Keratinocyte (primary cell): ENCODE data around the gene ZNF862. TPM values are rescaled to one million over a fixed set of nuclear protein-coding genes. Genes with fewer than 3 reads are reported as not detected.

Experiments
- DNase-seq: peaks from one replicate; pipeline ENCODE4 v3.0.0-alpha.2; 2011; ENCODE audit warnings: low read depth, missing footprints, low spot score
- FAIRE-seq: peaks from 2 replicates; lab custom pipeline; 2011; peaks lifted over from hg19 to GRCh38; lab: Jason Lieb, UNC
- H2AFZ ChIP-seq: 2 replicates; pipeline ENCODE4 v1.6.0; 2012; ENCODE audit warnings: low read length, control low read depth, inconsistent platforms; ENCODE audit not compliant: control insufficient read depth
- H3K27ac ChIP-seq: 2 replicates; pipeline ENCODE4 v1.5.1; 2011; ENCODE audit warnings: low read length; ENCODE audit not compliant: control insufficient read depth, insufficient read depth
- H3K27me3 ChIP-seq: 3 replicates; pipeline ENCODE4 v1.6.0; 2011; ENCODE audit warnings: low read length; ENCODE audit not compliant: control insufficient read depth, insufficient read depth; ENCODE audit errors: extremely low read depth
- H3K36me3 ChIP-seq, 2 experiments: 2 replicates in 1 of 2; 3 replicates in 1 of 2; pipeline ENCODE4 v1.5.1; 2011; ENCODE audit warnings: low read length in 2 of 2, mild to moderate bottlenecking in 1 of 2; ENCODE audit not compliant: control insufficient read depth in 2 of 2, insufficient read depth in 2 of 2; ENCODE audit errors: extremely low read depth in 1 of 2
- H3K4me1 ChIP-seq: 3 replicates; pipeline ENCODE4 v1.5.1; 2011; ENCODE audit warnings: low read length; ENCODE audit not compliant: control insufficient read depth, insufficient read depth; ENCODE audit errors: extremely low read depth
- H3K4me2 ChIP-seq: 3 replicates; pipeline ENCODE4 v1.6.0; 2011; ENCODE audit warnings: low read depth, low read length; ENCODE audit not compliant: control insufficient read depth, insufficient read depth; ENCODE audit errors: extremely low read depth
- H3K4me3 ChIP-seq, 3 experiments: fragments of 200-600 bp in 1 of 3; sonication (generic) in 1 of 3; 2 replicates in 2 of 3; 3 replicates in 1 of 3; pipeline ENCODE4 v1.5.1; 2011 to 2016; ENCODE audit warnings: low read length in 3 of 3, mild to moderate bottlenecking in 3 of 3, control low read depth in 2 of 3, inconsistent platforms in 1 of 3, low read depth in 1 of 3, mixed read lengths in 1 of 3, mixed run types in 1 of 3, moderate library complexity in 1 of 3; ENCODE audit not compliant: control insufficient read depth in 2 of 3, insufficient read depth in 2 of 3; ENCODE audit errors: extremely low read depth in 1 of 3
- H3K79me2 ChIP-seq: 2 replicates; pipeline ENCODE4 v1.6.0; 2012; ENCODE audit warnings: low read length; ENCODE audit not compliant: control insufficient read depth, insufficient read depth
- H3K9ac ChIP-seq: 3 replicates; pipeline ENCODE4 v1.6.0; 2011; ENCODE audit warnings: low read length; ENCODE audit not compliant: control insufficient read depth, insufficient read depth; ENCODE audit errors: extremely low read depth
- H3K9me1 ChIP-seq: 3 replicates; pipeline ENCODE4 v1.6.0; 2011; ENCODE audit warnings: low read length; ENCODE audit not compliant: control insufficient read depth, insufficient read depth; ENCODE audit errors: extremely low read depth
- H3K9me3 ChIP-seq: 2 replicates; pipeline ENCODE4 v1.5.1; 2012; ENCODE audit warnings: low read depth, low read length; ENCODE audit not compliant: control insufficient read depth
- H4K20me1 ChIP-seq: 3 replicates; pipeline ENCODE4 v1.6.0; 2011; ENCODE audit warnings: low read length; ENCODE audit not compliant: control insufficient read depth, insufficient read depth; ENCODE audit errors: extremely low read depth
- EZH2 ChIP-seq: IDR thresholded peaks from one replicate; pipeline ENCODE4 v1.6.1; 2012; ENCODE audit warnings: inconsistent platforms, mild to moderate bottlenecking, low read length, moderate library complexity
- dilution Hi-C: fragments of 300-500 bp; cut with MboI; formaldehyde crosslinking; loops from one replicate; pipeline ENCODE4 v1.7.0; 2020; ENCODE audit warnings: low sequenced_read_pairs; ENCODE audit not compliant: extremely low pct_ligation_motif_present
- polyA plus RNA-seq, 5 experiments: library from polyadenylated mRNA; depleted of rRNA in 3 of 5; stranded (reverse) in 3 of 5; stranded (forward) in 1 of 5; unstranded in 1 of 5; fragments of >200 nt; gene quantifications; 1 replicate in 1 of 5; 2 replicates in 3 of 5; 3 replicates in 1 of 5; pipeline versions ENCODE4 v1.2.1 to v1.2.3, GENCODE V29; 2011 to 2012; ENCODE audit warnings: missing spikeins in 2 of 5, low read depth in 1 of 5, low replicate concordance in 1 of 5
- TF ChIP-seq, protein P1 (sequence below), 3 experiments: IDR thresholded peaks in 1 of 3; conservative IDR thresholded peaks in 1 of 3; optimal IDR thresholded peaks in 1 of 3; 2 replicates in 2 of 3; 3 replicates in 1 of 3; pipeline versions ENCODE3 to v1.5.1; 2011; ENCODE audit warnings: low read length in 3 of 3, mild to moderate bottlenecking in 3 of 3, moderate library complexity in 2 of 3, control low read depth in 1 of 3, inconsistent platforms in 1 of 3; ENCODE audit not compliant: insufficient read depth in 2 of 3; ENCODE audit errors: extremely low read depth in 1 of 3

The ZNF862 gene
- polyA plus RNA-seq, 1 donor (not counting 4 experiments of a cell fraction or from before 2014, with no cell fraction given): 10.1 TPM

GRCh38 chr7:149873970-149874643 lies 35.9 kb downstream of the ZNF862 start:
- Histone ChIP-seq H3K36me3 (no peaks in the 10 kb centered on the region), H3K4me2 (peak overlapping the region; percentile 91), H3K27ac (no peak overlapping the region), H2AFZ (peak overlapping the region; percentile 93), H3K9ac (peak overlapping the region; percentile 13), H4K20me1 (no peaks in the 10 kb centered on the region), H3K27me3 (no peaks in the 10 kb centered on the region), H3K9me1 (no peaks in the 10 kb centered on the region), H3K4me1 (peaks cover 13% of the 10 kb centered on the region), H3K9me3 (no peaks in the 10 kb centered on the region), H3K4me3 (peak overlapping the region; percentile 61 to 80 (median 71)), H3K79me2 (no peaks in the 10 kb centered on the region)
- dilution Hi-C loops: no loop called here
- no peak for TF ChIP-seq EZH2
- TF ChIP-seq, protein P1, sequence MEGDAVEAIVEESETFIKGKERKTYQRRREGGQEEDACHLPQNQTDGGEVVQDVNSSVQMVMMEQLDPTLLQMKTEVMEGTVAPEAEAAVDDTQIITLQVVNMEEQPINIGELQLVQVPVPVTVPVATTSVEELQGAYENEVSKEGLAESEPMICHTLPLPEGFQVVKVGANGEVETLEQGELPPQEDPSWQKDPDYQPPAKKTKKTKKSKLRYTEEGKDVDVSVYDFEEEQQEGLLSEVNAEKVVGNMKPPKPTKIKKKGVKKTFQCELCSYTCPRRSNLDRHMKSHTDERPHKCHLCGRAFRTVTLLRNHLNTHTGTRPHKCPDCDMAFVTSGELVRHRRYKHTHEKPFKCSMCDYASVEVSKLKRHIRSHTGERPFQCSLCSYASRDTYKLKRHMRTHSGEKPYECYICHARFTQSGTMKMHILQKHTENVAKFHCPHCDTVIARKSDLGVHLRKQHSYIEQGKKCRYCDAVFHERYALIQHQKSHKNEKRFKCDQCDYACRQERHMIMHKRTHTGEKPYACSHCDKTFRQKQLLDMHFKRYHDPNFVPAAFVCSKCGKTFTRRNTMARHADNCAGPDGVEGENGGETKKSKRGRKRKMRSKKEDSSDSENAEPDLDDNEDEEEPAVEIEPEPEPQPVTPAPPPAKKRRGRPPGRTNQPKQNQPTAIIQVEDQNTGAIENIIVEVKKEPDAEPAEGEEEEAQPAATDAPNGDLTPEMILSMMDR (optimal IDR thresholded peaks at IDR 0.05 in 1 of 3, IDR thresholded peaks at IDR 0.05 in 1 of 3, conservative IDR thresholded peaks at IDR 0.05 in 1 of 3; ENCODE audit: extremely low read depth in 1 of 3, insufficient read depth in 2 of 3, low read length in 3 of 3): no peak
- FAIRE-seq: no peak
- DNase-seq: no peak

DNA sequence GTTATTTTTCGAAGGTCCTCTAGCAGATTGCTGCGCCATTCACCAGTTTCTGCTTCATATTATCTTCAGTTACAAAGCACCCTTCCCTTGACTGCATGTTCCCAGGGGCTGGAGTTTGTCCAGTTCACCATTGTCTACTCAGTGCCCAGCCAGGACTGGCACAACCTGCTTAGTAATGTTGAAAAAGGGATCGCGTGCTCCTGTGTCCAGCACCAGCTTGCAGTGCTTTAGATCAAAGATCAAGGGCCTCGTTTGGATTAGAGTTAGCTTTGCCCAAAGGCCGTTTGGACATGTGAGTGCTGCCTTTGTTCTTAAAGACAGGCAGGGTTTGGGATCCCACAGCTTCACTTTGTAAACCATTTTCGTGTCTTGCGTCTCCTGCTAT lies 36.5 kb downstream of the ZNF862 start:
- Histone ChIP-seq H3K27ac (no peak overlapping the region), H3K36me3 (no peaks in the 10 kb centered on the region), H3K4me3 (peak overlapping the region in 1 of 3 experiments; percentile 71), H3K27me3 (no peaks in the 10 kb centered on the region), H3K9me3 (no peaks in the 10 kb centered on the region), H2AFZ (no peak overlapping the region), H3K9me1 (no peaks in the 10 kb centered on the region), H3K4me1 (peaks cover 13% of the 10 kb centered on the region), H4K20me1 (no peaks in the 10 kb centered on the region), H3K79me2 (no peaks in the 10 kb centered on the region), H3K4me2 (peak overlapping the region; percentile 91), H3K9ac (no peak overlapping the region)
- FAIRE-seq (no peak), DNase-seq (no peak)
- TF ChIP-seq, protein P1 (optimal IDR thresholded peaks at IDR 0.05 in 1 of 3, IDR thresholded peaks at IDR 0.05 in 1 of 3, conservative IDR thresholded peaks at IDR 0.05 in 1 of 3; ENCODE audit: extremely low read depth in 1 of 3, insufficient read depth in 2 of 3, low read length in 3 of 3): no peak
- no peak for TF ChIP-seq EZH2
- dilution Hi-C loops: no loop called here
